ENCODE data around the gene GSTO1. TPM values are rescaled to one million over a fixed set of nuclear protein-coding genes. Genes with fewer than 3 reads are reported as not detected.

GSTO1 gene
- total and polyA plus RNA-seq, 2 of the 13 experiments (the other 11 are each of a cell fraction or from before 2014, with no cell fraction given) = 228 to 300 TPM

DNA sequence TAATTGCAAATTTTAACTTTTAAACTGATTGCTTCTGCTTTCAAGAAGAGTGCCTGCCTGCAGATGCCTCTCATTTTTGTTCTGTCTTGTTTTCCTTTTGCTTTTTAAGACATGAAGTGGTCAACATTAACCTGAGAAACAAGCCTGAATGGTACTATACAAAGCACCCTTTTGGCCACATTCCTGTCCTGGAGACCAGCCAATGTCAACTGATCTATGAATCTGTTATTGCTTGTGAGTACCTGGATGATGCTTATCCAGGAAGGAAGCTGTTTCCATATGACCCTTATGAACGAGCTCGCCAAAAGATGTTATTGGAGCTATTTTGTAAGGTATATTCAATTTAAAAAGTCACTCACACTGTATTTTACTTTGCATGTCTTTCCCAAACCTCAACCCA lies 23.1 kb downstream of the GSTO1 start (continued):
- TF ChIP-seq ZNF30 (CRISPR knock-in tag; IDR thresholded peaks at IDR 0.05) (no peak), GATAD2A (CRISPR knock-in tag; IDR thresholded peaks at IDR 0.05) (peak; percentile 60; the same call in 1 of the 2 replicates), IRF2 (CRISPR knock-in tag; IDR thresholded peaks at IDR 0.05) (no peak), ZNF598 (CRISPR knock-in tag; IDR thresholded peaks at IDR 0.05; ENCODE audit: borderline replicate concordance) (no peak), ETV5 (CRISPR knock-in tag; IDR thresholded peaks at IDR 0.05; ENCODE audit: borderline replicate concordance) (peak; percentile 53; the same call in 1 of the 2 replicates), NFKB2 (CRISPR knock-in tag; IDR thresholded peaks at IDR 0.05; ENCODE audit: borderline replicate concordance) (no peak)
- TF ChIP-seq, protein P1, sequence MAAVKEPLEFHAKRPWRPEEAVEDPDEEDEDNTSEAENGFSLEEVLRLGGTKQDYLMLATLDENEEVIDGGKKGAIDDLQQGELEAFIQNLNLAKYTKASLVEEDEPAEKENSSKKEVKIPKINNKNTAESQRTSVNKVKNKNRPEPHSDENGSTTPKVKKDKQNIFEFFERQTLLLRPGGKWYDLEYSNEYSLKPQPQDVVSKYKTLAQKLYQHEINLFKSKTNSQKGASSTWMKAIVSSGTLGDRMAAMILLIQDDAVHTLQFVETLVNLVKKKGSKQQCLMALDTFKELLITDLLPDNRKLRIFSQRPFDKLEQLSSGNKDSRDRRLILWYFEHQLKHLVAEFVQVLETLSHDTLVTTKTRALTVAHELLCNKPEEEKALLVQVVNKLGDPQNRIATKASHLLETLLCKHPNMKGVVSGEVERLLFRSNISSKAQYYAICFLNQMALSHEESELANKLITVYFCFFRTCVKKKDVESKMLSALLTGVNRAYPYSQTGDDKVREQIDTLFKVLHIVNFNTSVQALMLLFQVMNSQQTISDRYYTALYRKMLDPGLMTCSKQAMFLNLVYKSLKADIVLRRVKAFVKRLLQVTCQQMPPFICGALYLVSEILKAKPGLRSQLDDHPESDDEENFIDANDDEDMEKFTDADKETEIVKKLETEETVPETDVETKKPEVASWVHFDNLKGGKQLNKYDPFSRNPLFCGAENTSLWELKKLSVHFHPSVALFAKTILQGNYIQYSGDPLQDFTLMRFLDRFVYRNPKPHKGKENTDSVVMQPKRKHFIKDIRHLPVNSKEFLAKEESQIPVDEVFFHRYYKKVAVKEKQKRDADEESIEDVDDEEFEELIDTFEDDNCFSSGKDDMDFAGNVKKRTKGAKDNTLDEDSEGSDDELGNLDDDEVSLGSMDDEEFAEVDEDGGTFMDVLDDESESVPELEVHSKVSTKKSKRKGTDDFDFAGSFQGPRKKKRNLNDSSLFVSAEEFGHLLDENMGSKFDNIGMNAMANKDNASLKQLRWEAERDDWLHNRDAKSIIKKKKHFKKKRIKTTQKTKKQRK (IDR thresholded peaks at IDR 0.05; ENCODE audit: low read length) = no peak
- TF ChIP-seq, protein P2, sequence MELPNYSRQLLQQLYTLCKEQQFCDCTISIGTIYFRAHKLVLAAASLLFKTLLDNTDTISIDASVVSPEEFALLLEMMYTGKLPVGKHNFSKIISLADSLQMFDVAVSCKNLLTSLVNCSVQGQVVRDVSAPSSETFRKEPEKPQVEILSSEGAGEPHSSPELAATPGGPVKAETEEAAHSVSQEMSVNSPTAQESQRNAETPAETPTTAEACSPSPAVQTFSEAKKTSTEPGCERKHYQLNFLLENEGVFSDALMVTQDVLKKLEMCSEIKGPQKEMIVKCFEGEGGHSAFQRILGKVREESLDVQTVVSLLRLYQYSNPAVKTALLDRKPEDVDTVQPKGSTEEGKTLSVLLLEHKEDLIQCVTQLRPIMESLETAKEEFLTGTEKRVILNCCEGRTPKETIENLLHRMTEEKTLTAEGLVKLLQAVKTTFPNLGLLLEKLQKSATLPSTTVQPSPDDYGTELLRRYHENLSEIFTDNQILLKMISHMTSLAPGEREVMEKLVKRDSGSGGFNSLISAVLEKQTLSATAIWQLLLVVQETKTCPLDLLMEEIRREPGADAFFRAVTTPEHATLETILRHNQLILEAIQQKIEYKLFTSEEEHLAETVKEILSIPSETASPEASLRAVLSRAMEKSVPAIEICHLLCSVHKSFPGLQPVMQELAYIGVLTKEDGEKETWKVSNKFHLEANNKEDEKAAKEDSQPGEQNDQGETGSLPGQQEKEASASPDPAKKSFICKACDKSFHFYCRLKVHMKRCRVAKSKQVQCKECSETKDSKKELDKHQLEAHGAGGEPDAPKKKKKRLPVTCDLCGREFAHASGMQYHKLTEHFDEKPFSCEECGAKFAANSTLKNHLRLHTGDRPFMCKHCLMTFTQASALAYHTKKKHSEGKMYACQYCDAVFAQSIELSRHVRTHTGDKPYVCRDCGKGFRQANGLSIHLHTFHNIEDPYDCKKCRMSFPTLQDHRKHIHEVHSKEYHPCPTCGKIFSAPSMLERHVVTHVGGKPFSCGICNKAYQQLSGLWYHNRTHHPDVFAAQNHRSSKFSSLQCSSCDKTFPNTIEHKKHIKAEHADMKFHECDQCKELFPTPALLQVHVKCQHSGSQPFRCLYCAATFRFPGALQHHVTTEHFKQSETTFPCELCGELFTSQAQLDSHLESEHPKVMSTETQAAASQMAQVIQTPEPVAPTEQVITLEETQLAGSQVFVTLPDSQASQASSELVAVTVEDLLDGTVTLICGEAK (IDR thresholded peaks at IDR 0.05) = no peak
- TF ChIP-seq, protein P2 (CRISPR knock-in tag; IDR thresholded peaks at IDR 0.05) = no peak
- TF ChIP-seq, protein P3, sequence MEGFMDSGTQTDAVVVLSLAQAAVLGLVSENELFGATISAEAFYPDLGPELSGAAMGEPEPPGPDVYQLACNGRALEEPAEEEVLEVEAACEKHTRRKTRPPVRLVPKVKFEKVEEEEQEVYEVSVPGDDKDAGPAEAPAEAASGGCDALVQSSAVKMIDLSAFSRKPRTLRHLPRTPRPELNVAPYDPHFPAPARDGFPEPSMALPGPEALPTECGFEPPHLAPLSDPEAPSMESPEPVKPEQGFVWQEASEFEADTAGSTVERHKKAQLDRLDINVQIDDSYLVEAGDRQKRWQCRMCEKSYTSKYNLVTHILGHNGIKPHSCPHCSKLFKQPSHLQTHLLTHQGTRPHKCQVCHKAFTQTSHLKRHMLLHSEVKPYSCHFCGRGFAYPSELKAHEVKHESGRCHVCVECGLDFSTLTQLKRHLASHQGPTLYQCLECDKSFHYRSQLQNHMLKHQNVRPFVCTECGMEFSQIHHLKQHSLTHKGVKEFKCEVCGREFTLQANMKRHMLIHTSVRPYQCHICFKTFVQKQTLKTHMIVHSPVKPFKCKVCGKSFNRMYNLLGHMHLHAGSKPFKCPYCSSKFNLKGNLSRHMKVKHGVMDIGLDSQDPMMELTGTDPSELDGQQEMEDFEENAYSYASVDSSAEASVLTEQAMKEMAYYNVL (CRISPR knock-in tag; IDR thresholded peaks at IDR 0.05; ENCODE audit: borderline replicate concordance) = no peak
- TF ChIP-seq, protein P4, sequence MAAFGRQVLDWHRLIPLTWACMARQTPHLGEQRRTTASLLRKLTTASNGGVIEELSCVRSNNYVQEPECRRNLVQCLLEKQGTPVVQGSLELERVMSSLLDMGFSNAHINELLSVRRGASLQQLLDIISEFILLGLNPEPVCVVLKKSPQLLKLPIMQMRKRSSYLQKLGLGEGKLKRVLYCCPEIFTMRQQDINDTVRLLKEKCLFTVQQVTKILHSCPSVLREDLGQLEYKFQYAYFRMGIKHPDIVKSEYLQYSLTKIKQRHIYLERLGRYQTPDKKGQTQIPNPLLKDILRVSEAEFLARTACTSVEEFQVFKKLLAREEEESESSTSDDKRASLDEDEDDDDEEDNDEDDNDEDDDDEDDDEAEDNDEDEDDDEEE (CRISPR knock-in tag; IDR thresholded peaks at IDR 0.05) = no peak
- TF ChIP-seq, protein P5, sequence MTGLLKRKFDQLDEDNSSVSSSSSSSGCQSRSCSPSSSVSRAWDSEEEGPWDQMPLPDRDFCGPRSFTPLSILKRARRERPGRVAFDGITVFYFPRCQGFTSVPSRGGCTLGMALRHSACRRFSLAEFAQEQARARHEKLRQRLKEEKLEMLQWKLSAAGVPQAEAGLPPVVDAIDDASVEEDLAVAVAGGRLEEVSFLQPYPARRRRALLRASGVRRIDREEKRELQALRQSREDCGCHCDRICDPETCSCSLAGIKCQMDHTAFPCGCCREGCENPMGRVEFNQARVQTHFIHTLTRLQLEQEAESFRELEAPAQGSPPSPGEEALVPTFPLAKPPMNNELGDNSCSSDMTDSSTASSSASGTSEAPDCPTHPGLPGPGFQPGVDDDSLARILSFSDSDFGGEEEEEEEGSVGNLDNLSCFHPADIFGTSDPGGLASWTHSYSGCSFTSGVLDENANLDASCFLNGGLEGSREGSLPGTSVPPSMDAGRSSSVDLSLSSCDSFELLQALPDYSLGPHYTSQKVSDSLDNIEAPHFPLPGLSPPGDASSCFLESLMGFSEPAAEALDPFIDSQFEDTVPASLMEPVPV (CRISPR knock-in tag; IDR thresholded peaks at IDR 0.05) = no peak

Data from HepG2 (cell line).